HEK293 (cell line): ENCODE measurements around the gene PARD3.
"Not testable (repeated sequence)": the region's sequence is repeated elsewhere in the genome, so short reads cannot be mapped to it uniquely, and the experiment has no call there.

ENCODE experiments used
- CTCF ChIA-PET: fragments of 350-600 bp; formaldehyde crosslinking; extraction: SDS; loops from one replicate; lab custom pipeline; 2021; ENCODE audit warnings: antibody characterized with exemption; lab: Yijun Ruan, JAX
- POLR2A ChIA-PET: fragments of 300-600 bp; formaldehyde crosslinking; extraction: SDS; loops from one replicate; lab custom pipeline; 2020; ENCODE audit warnings: antibody characterized with exemption, inconsistent platforms; lab: Yijun Ruan, JAX
- H3K27ac ChIP-seq: fragments of 200-500 bp; sonication (Bioruptor generic); 2 replicates; pipeline ENCODE4 v1.5.1; 2014; ENCODE audit warnings: low read depth, low read length, control low read depth, inconsistent platforms; ENCODE audit errors: extremely low read depth
- H3K36me3 ChIP-seq, 2 experiments: fragments of 200-500 bp in 1 of 2; sonication (Bioruptor generic) in 1 of 2; 1 replicate in 1 of 2; 2 replicates in 1 of 2; pipeline ENCODE4 v1.5.1; 2014 to 2017; ENCODE audit warnings: inconsistent platforms in 2 of 2, low read length in 2 of 2; ENCODE audit not compliant: control insufficient read depth in 2 of 2, insufficient read depth in 1 of 2
- H3K4me1 ChIP-seq: fragments of 200-500 bp; sonication (Bioruptor generic); 2 replicates; pipeline ENCODE4 v1.5.1; 2014; ENCODE audit warnings: mild to moderate bottlenecking, low read length, inconsistent platforms; ENCODE audit not compliant: control insufficient read depth, insufficient read depth
- H3K4me3 ChIP-seq: 2 replicates; pipeline ENCODE4 v1.5.1; 2011; ENCODE audit warnings: low read depth, mild to moderate bottlenecking, control low read depth, low read length, moderate library complexity
- H3K9me3 ChIP-seq: fragments of 200-500 bp; sonication (Bioruptor generic); 2 replicates; pipeline ENCODE4 v1.5.1; 2014; ENCODE audit warnings: low read depth, low read length, inconsistent platforms; ENCODE audit not compliant: control insufficient read depth, insufficient read depth
- BCL11B ChIP-seq: fragments of 450-650 bp; formaldehyde crosslinking; IDR thresholded peaks from 2 replicates; pipeline ENCODE4 v1.5.1; 2016; ENCODE audit warnings: low read depth, missing biosample characterization, missing genetic modification characterization
- KLF1 ChIP-seq: fragments of 450-650 bp; formaldehyde crosslinking; IDR thresholded peaks from 2 replicates; pipeline ENCODE4 v1.5.1; 2016; ENCODE audit warnings: missing biosample characterization, missing genetic modification characterization
- REST ChIP-seq: fragments of 450-650 bp; formaldehyde crosslinking; IDR thresholded peaks from 2 replicates; pipeline ENCODE4 v1.5.1; 2016; ENCODE audit warnings: missing biosample characterization, missing genetic modification characterization
- YY2 ChIP-seq: fragments of 450-650 bp; formaldehyde crosslinking; IDR thresholded peaks from 2 replicates; pipeline ENCODE4 v1.5.1; 2016; ENCODE audit warnings: missing biosample characterization, missing genetic modification characterization
- ZBTB1 ChIP-seq: fragments of 450-650 bp; formaldehyde crosslinking; IDR thresholded peaks from 2 replicates; pipeline ENCODE4 v1.5.1; 2016; ENCODE audit warnings: missing biosample characterization, missing genetic modification characterization
- ZNF19 ChIP-seq: fragments of 450-650 bp; formaldehyde crosslinking; IDR thresholded peaks from 2 replicates; pipeline ENCODE4; 2016; ENCODE audit warnings: missing biosample characterization, missing genetic modification characterization, low read depth
- ZNF311 ChIP-seq: fragments of 450-650 bp; formaldehyde crosslinking; IDR thresholded peaks from 2 replicates; pipeline ENCODE4 v1.5.1; 2017; ENCODE audit warnings: missing biosample characterization, missing genetic modification characterization, borderline replicate concordance
- ZNF324 ChIP-seq: fragments of 450-650 bp; formaldehyde crosslinking; IDR thresholded peaks from 2 replicates; pipeline ENCODE4 v1.5.1; 2016; ENCODE audit warnings: missing biosample characterization, missing genetic modification characterization
- ZNF398 ChIP-seq: fragments of 450-650 bp; formaldehyde crosslinking; IDR thresholded peaks from 2 replicates; pipeline ENCODE4 v1.5.1; 2017; ENCODE audit warnings: missing biosample characterization, missing genetic modification characterization
- ZNF473 ChIP-seq: fragments of 450-650 bp; formaldehyde crosslinking; IDR thresholded peaks from 2 replicates; pipeline ENCODE4 v1.5.1; 2017; ENCODE audit warnings: missing biosample characterization, missing genetic modification characterization
- ZNF530 ChIP-seq: fragments of 450-650 bp; formaldehyde crosslinking; IDR thresholded peaks from 2 replicates; pipeline ENCODE4 v1.5.1; 2016; ENCODE audit warnings: low read depth, missing biosample characterization, missing genetic modification characterization
- ZNF544 ChIP-seq: fragments of 450-650 bp; formaldehyde crosslinking; IDR thresholded peaks from 2 replicates; pipeline ENCODE4 v1.5.0; 2017; ENCODE audit warnings: missing biosample characterization, missing genetic modification characterization
- ZNF610 ChIP-seq: fragments of 450-650 bp; formaldehyde crosslinking; IDR thresholded peaks from 2 replicates; pipeline ENCODE4 v1.5.1; 2016; ENCODE audit warnings: missing biosample characterization, missing genetic modification characterization, borderline replicate concordance
- ZNF654 ChIP-seq: fragments of 450-650 bp; formaldehyde crosslinking; IDR thresholded peaks from 2 replicates; pipeline ENCODE4 v1.5.1; 2016; ENCODE audit warnings: low read depth, missing biosample characterization, missing genetic modification characterization

PARD3 gene

GRCh38 chr10:34397324-34397723, 417.8 kb downstream of the PARD3 start:
- ChIA-PET POLR2A (no interaction called here), CTCF (no interaction called here)
- no peak overlapping the region for H3K4me3 ChIP-seq
- no peak for TF ChIP-seq ZNF530 (tag by site-specific recombination)
- no peaks in the 10 kb centered on the region for H3K9me3 ChIP-seq
- peaks cover 0 to 3% of the 10 kb centered on the region in 2 experiments; a peak in 1 of 3 replicates for H3K36me3 ChIP-seq
- no peak overlapping the region for H3K27ac ChIP-seq
- H3K4me1 ChIP-seq: peaks cover 7% of the 10 kb centered on the region

DNA sequence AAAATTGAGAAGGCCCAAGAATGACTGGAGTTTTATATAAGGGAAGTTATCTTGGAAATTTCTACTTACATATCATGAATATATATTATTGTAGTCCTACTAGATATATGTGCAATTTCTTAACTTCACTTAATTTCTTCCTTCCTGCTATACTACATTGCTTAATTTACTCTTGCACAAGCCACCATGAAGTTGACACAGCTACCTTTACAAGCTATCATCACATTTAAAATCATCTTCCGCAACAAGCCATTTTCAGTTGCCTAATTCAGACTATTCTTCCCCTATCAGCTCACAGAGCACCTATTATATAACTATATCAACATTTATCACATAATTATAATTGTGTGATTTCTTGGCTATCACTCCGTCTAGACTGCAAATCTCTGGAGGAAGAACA, 418.4 kb downstream of the PARD3 start:
- Histone ChIP-seq H3K4me3 (no peak overlapping the region), H3K9me3 (no peaks in the 10 kb centered on the region), H3K27ac (no peak overlapping the region), H3K4me1 (peaks cover under 1% of the 10 kb centered on the region), H3K36me3 (peaks cover 0 to 3% of the 10 kb centered on the region in 2 experiments; a peak in 1 of 3 replicates)
- ChIA-PET CTCF (no interaction called here), POLR2A (no interaction called here)
- TF ChIP-seq ZNF19 (no peak), ZNF544 (no peak)

DNA sequence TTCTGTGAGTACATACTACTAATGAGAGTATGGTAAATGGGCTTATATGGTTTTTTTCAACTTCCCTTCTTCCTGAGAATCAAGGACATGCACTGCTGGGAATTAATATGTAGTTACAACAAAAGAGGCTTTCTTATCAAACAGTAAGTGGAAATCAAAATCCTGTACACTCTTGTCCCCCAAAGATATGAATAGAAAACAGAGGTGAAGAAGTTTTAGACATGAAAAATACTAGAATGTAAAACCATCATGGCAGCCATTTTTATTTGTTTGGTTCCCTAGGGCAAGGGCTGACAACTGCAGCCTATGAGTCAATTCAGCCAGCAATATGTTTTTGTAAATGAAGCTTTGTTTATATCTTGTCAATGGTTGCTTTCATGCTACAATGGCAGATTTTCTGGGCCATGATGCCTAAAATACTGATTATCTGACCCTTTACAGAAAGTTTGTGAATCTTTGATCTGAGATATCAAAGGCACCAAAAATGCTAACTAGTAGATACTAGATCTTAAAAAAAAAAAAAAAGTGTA, 422.4 kb downstream of the PARD3 start:
- CTCF ChIA-PET: interaction anchor here (0.6 kb wide), 3 partner anchors 9 to 29 kb away, joined by 3 to 8 read pairs (median 4); no protein-coding TSS in a partner anchor
- H3K4me3 ChIP-seq: no peak overlapping the region
- no peaks in the 10 kb centered on the region for H3K9me3 ChIP-seq
- TF ChIP-seq REST (tag by site-specific recombination) (no peak), ZNF324 (tag by site-specific recombination) (no peak), YY2 (no peak), ZNF398 (no peak), ZBTB1 (no peak), ZNF544 (no peak), KLF1 (no peak), BCL11B (tag by site-specific recombination) (no peak), ZNF610 (tag by site-specific recombination) (no peak), ZNF473 (tag by site-specific recombination) (no peak), ZNF311 (tag by site-specific recombination) (no peak)
- H3K36me3 ChIP-seq: peaks cover 0 to 3% of the 10 kb centered on the region in 2 experiments; a peak in 1 of 3 replicates
- H3K4me1 ChIP-seq: peaks cover 3% of the 10 kb centered on the region; the same call in 1 of the 2 replicates
- no peak overlapping the region for H3K27ac ChIP-seq
- POLR2A ChIA-PET: no interaction called here

DNA sequence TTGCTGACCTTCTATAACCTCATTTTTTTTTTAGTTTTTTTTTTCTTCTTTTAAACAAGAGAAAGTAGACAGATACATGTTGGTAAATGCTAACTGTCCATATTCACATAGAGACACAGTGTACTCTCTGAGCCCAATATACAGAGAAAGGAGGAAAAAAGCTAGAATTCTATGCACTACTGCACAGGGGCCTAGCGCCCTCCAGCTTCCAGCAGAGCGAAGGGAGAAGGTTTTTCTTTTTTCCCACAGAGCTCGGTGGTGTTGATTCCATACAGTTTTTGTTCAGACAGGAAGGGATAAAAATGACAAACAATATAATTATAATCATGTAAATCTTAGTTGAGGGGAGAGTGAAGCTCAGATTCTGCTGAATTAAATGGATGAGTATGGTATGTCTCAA, 423.9 kb downstream of the PARD3 start:
- CTCF ChIA-PET, H3K4me1 ChIP-seq, H3K4me3 ChIP-seq, POLR2A ChIA-PET, H3K9me3 ChIP-seq, H3K27ac ChIP-seq, H3K36me3 ChIP-seq: not testable (repeated sequence)
- TF ChIP-seq ZNF654 (tag by site-specific recombination): peak; percentile 24
